ENCODE measurements around the gene MOV10L1.

Gene MOV10L1

GRCh38 chr22:50058906-50059880, 30.6 kb upstream of the MOV10L1 start:
- no peak for DNase-seq (ENCODE audit: low read depth)

DNA sequence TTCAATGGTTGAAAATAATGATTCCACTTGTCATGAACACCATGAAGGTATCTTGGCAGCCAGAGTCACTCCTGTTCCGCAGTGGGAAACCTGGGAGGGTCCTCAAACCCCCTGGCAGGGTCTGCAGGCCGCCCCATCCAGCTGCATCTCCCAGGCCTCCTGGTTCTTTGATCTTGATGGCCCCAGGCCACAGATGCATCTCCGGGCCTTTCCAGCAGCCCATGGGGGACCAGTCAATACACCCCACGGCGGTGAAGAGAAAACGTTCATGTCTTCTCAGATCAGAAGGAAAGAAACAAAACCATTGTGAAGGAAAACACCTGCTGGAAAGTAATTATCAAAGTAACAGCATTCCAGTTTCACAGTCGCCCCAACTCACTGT, 29.9 kb upstream of the MOV10L1 start:
- DNase-seq (ENCODE audit: low read depth): no peak

GRCh38 chr22:50060441-50061140, 29.2 kb upstream of the MOV10L1 start:
- no peak for DNase-seq (ENCODE audit: low read depth)

- no peak for DNase-seq (ENCODE audit: low read depth)
Observed at GRCh38 chr22:50061141-50061823, 28.5 kb upstream of the MOV10L1 start.

- DNase-seq (ENCODE audit: low read depth): no peak
Observed at GRCh38 chr22:50061824-50062355, 27.9 kb upstream of the MOV10L1 start.

DNA sequence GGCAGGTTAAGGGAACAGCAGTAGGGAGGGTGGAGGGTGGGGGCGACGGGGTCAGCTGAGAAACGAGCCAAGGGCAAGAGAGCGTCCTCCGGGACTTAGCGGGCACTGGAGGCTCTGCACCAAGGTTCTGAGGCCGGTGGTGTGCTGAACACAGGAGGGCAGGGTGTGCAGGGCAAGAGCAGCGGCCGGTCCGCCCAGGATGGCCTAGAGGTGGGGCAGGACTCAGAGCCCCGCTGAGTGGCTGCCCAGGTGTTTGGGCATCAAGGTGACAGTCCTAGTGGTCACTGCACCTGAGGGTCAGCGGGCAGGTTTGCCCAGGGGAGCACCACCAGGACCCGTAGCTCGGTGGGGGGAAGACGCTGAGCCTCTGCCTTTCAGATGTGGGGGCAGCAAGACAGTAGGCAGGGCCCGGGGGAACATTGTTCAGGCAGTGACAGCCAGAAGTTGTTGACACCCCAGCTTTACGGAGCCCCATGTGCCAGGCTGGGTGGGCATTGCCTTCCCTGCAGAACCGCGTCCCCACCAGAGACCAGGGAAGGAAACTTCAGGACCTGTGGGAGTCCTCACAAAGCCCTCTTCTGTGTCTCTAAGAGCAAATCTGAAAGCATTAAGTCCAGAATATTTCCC, 27.2 kb upstream of the MOV10L1 start:
- no peak for DNase-seq (ENCODE audit: low read depth)

DNA sequence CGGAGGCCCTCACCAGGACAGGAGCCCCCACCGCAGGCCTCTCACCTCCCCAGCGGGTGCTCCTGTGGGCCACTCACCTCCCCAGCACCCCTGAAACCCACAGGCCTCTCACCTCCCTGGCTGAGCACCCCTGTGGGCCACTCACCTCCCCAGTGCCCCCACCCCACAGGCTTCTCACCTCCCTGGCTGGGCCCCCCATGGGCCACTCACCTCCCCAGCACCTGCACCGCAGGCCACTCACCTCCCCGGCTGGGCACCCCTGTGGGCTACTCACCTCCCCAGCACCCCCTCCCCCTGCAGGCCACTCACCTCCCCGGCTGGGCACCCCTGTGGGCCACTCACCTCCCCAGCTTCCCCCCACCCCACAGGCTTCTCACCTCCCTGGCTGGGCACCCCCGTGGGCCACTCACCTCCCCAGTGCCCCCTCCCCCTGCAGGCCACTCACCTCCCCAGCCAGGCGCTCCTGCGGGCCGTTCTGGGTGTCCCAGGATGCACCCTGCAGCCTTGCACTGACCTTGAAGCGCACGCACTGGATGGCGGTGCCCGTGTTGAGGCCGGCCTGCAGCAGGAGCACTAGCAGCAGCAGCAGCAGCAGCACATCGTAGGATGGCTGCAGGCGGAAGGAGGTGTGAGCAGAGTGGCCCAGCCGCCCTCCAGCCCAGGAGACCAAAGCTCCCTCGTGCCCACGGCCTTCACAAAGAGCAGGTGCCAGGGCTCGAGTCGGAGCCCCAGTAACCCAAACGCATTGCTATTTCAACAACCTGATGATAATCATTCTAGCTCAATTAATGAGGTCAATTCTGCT, 26.0 kb upstream of the MOV10L1 start:
- no peak for DNase-seq (ENCODE audit: low read depth)

- DNase-seq (ENCODE audit: low read depth): no peak
Observed at GRCh38 chr22:50064453-50064852, 25.4 kb upstream of the MOV10L1 start.

GRCh38 chr22:50067244-50067643, 22.6 kb upstream of the MOV10L1 start:
- no peak for DNase-seq (ENCODE audit: low read depth)

DNA sequence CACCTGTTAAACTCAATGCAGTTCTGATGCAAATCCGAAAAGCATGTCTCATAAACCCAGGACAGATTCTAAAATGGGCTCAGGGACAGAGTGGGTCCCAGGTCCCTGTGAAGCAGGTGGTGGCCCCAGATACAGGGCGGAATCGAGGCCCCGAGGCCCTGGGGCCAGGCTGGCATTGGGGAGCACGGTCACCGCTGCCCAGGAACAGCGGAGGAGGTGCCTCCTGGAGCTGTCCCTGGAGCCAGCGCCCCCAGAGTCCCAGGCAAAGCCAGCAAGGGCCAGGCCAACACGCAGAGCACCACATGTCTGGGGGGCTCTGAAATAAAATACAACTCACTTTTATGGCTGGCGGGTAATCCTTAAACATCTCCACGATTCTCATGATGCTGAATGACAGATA, 21.7 kb upstream of the MOV10L1 start:
- DNase-seq (ENCODE audit: low read depth): no peak

- no peak for DNase-seq (ENCODE audit: low read depth)
Observed at GRCh38 chr22:50070366-50070765, 19.4 kb upstream of the MOV10L1 start.

- no peak for DNase-seq (ENCODE audit: low read depth)
Observed at GRCh38 chr22:50071432-50072166, 18.2 kb upstream of the MOV10L1 start.

DNA sequence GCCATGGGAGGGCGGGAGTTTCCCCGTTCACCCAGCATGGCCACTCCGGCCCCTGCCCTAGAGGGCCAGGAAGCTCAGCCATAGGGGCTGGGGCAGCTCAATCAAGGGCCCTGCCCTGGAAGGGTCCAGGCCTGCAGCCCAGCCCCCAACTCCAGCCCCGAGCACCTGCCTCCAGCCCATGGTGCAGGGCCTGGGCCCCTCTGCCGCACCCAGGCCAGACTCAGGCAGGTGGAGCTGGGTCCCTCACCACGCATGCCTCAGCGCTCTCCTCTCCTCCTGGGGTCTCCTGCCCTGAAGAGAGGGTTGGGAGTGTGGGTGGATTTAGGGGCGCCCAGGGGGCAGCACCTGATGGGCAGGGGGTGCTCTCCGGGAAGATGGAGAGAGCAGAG, 17.6 kb upstream of the MOV10L1 start:
- DNase-seq (ENCODE audit: low read depth): no peak

DNA sequence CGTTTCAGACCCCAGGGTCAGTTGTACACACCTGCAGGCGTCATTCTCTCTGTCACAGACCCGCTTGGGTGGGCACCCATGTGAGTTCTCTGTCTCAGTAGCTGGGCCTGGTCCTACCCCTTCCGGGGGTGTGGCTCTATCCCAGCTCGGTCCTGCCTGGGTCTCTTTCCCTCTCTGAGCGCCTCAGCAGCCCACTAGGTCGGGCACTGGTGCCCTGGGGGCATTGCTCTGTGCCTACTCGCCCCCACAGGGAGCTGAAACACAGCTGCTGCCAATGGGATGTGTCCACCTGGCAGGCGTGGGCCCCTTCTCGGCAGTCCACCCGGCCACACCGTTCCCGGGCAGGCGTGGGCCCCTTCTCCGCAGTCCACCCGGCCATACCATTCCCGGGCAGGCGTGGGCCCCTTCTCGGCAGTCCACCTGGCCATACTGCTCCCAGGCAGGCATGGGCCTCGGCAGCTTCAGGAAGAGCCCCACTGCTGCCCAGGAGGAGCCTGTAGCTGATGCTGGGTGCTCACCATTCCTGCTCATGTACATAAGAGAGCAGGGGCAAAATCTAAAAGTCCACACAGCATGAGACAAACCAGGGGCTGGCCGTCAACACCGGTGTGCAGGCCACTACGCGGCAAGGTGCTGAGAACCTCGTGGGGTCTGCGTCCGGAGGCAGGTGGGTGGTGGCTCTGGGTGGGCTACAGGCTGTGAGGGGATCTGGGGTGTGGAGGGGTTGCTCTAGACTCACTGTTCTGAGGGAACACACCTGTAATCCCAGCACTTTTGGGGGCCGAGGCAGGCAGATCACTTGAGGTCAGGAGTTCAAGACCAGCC, 16.9 kb upstream of the MOV10L1 start:
- no peak for DNase-seq (ENCODE audit: low read depth)

GRCh38 chr22:50074056-50074455, 15.8 kb upstream of the MOV10L1 start:
- no peak for DNase-seq (ENCODE audit: low read depth)

DNA sequence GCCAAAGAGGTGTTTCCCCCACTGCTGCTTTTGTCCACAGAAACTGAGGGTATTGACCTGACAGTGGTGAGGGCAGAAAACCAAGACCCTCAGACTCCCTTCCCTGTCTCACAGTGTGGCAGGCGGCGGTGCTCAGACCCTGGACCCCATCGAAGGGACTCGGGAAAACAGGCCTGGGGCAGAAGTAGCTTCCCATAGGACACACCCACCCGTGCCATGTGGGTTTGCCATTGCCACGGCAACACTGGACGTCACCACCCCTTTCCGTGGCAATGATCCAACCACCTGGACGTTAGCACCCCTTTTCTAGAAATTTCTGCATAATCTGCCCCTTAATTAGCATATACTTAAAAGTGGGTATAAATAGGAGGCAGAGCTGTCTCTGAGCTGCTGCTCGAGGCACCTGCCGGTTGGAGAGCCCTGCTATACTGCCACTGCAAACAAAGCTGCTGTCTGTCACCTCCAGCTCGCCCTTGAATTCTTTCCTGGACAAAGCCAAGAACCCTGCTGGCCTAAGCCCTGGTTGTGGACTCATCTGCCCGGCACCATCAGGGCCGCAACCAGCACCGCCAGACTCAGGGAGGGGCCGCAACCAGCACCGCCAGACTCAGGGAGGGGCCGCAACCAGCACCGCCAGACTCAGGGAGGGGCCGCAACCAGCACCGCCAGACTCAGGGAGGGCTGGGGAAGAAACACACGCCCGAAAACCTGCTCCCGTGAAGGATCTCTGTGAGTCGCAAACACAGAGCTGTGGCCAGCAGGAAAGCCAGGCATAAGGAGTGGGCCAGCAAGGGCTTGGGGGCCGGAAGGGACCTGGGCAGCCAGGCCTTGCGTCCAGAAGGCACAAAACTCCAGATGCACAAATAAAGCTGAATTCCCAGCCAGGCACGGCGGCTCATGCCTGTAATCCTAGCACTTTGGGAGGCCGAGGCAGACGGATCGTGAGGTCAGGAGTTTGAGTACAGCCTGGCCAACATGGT, 15.0 kb upstream of the MOV10L1 start:
- no peak for DNase-seq (ENCODE audit: low read depth)

DNA sequence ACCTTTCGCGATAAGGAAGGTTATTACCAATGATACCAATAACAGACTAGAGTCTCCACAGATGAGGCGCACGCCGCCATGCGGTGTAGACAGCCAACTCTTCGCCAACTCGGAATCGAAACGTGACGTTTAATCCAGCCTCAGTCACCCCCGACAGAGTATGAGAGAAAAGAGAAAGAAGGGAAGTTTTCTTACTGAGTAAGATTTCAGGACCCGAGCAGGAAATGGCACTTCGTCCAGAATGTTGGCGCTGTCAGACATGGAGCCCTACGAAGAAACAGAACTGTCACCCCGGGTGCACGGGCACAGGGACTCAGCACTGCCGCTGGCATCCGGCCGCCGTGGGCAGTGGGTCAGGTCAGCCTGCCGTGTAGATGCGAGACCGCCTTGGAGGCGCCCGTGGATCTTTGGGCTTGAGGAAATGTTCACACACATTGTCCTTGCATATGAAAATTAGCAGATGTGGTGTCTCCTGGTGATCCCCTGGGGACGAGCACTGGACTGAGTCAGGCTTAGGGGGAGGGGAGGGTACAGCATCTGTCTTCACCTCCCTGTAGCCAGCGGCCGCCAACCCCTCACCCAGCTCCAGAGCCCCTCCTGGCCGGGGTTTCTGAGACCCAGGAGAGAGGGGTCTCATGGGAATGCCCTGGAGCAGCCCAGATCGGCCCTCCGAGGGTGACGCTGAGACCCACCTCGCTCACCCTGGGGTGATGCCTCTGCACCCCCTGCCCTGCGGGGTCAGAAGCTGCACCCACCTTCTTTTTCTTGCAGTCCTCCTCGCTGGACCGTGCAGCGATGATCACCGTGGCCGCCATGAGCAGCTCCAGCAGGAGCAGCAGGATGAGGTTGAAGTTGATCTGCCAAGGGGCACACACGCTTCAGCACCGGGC, 12.9 kb upstream of the MOV10L1 start:
- DNase-seq (ENCODE audit: low read depth): no peak

Data from activated T-cell treated with anti-CD3 and anti-CD28 coated beads for 48 hours (primary cell).